ENCODE results near the gene CAMK1D.
"Not testable (repeated sequence)": the region's sequence is repeated elsewhere in the genome, so short reads cannot be mapped to it uniquely, and the experiment has no call there.

CAMK1D gene

GRCh38 chr10:12357525-12358151, 8.3 kb downstream of the CAMK1D start:
- TF ChIP-seq CTCF (IDR thresholded peaks at IDR 0.05; ENCODE audit: borderline replicate concordance, extremely low read depth, low read length, poor library complexity, severe bottlenecking) (no peak), EZH2 (IDR thresholded peaks at IDR 0.05; ENCODE audit: borderline replicate concordance, low read depth, low read length, severe bottlenecking) (no peak)
- H3K4me1 ChIP-seq (ENCODE audit: insufficient read depth, low read length) = no peaks in the 10 kb centered on the region
- ATAC-seq (ENCODE audit: insufficient read depth, low read depth) (no peak), DNase-seq (no peak)
- no peaks in the 10 kb centered on the region for H3K36me3 ChIP-seq (ENCODE audit: insufficient read depth, low read length)
- H3K4me3 ChIP-seq (ENCODE audit: low read depth in 1 of 2, low read length in 2 of 2) = no peak overlapping the region
- H2AFZ ChIP-seq (ENCODE audit: low read depth, low read length) = no peak overlapping the region
- H3K27ac ChIP-seq (ENCODE audit: low read length) = no peak overlapping the region
- peaks cover 24% of the 10 kb centered on the region; the same call in 1 of the 2 replicates for H4K20me1 ChIP-seq (ENCODE audit: insufficient read depth, low read length)
- H3K9ac ChIP-seq (ENCODE audit: low read depth, low read length) = no peak overlapping the region
- no peaks in the 10 kb centered on the region for H3K27me3 ChIP-seq (ENCODE audit: insufficient read depth, low read length, poor library complexity)
- H3K9me3 ChIP-seq (ENCODE audit: insufficient read depth, low read length, severe bottlenecking) = no peaks in the 10 kb centered on the region
- H3K79me2 ChIP-seq (ENCODE audit: insufficient read depth, low read length) = peaks cover 2% of the 10 kb centered on the region; the same call in 1 of the 2 replicates
- no peak overlapping the region for H3K4me2 ChIP-seq (ENCODE audit: insufficient read depth, low read length)

DNA sequence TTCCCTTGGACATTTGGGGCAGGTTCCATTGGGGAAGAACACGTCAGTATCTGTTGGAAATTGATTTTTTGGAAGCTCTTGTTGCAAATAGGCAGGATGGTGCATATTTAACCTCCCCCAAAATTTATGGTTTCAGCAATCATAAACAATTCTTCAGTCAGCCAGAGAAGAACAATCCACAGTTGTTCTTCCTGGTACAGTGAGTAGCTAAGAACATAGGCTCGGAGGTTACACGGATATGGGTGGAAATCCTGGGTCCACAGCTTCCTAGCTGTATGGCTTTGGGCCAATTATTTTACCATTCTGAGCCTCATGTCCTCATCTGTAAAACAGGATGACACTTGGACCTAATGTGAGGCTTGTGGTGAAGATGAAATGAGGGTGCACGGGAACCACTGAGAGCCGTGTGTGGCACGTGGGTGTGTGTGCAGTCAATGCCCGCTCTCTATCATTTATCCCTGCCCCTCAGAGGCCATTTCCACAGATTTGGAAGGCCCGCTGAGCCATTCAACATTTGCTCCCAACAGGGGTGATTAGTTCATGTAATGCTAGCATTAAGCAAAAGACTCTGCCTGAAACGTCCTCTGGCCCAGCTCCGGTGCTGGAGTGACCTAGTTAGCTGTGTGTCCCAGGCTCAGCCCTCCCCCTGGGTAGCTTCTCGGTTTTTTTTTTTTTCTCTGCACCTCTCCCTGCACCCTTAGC, 9.7 kb downstream of the CAMK1D start:
- Histone ChIP-seq H3K9ac (ENCODE audit: low read depth, low read length) (no peak overlapping the region), H4K20me1 (ENCODE audit: insufficient read depth, low read length) (peaks cover 18% of the 10 kb centered on the region; the same call in 1 of the 2 replicates), H3K4me1 (ENCODE audit: insufficient read depth, low read length) (no peaks in the 10 kb centered on the region), H3K4me3 (ENCODE audit: low read depth in 1 of 2, low read length in 2 of 2) (no peak overlapping the region), H3K27me3 (ENCODE audit: insufficient read depth, low read length, poor library complexity) (no peaks in the 10 kb centered on the region), H3K27ac (ENCODE audit: low read length) (no peak overlapping the region), H3K9me3 (ENCODE audit: insufficient read depth, low read length, severe bottlenecking) (no peaks in the 10 kb centered on the region), H3K79me2 (ENCODE audit: insufficient read depth, low read length) (peaks cover 2% of the 10 kb centered on the region; the same call in 1 of the 2 replicates), H3K4me2 (ENCODE audit: insufficient read depth, low read length) (no peak overlapping the region), H2AFZ (ENCODE audit: low read depth, low read length) (no peak overlapping the region), H3K36me3 (ENCODE audit: insufficient read depth, low read length) (no peaks in the 10 kb centered on the region)
- DNase-seq (no peak), ATAC-seq (ENCODE audit: insufficient read depth, low read depth) (no peak)
- TF ChIP-seq EZH2 (IDR thresholded peaks at IDR 0.05; ENCODE audit: borderline replicate concordance, low read depth, low read length, severe bottlenecking) (no peak), CTCF (IDR thresholded peaks at IDR 0.05; ENCODE audit: borderline replicate concordance, extremely low read depth, low read length, poor library complexity, severe bottlenecking) (no peak)

DNA sequence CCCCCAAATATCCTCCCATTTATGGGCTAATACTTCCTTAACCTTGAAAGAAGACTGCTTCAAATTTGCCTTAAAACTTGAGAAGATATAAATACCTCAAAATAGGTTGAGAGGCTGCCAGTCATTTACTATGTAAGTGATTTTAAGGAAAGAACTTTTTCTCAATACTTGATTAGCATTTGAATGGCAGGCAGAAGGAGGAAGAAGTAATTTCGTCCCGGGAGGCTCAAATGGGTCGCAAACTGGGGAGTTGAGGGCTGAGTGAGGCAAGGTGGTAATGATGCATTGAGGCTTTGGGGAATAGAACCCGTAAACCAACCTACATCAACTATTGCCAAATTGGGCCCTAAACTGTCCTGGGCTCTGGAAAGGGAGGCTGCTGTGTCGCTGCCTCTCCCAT, 11.1 kb downstream of the CAMK1D start:
- Histone ChIP-seq H3K4me1 (ENCODE audit: insufficient read depth, low read length) (no peaks in the 10 kb centered on the region), H3K27ac (ENCODE audit: low read length) (no peak overlapping the region), H3K4me3 (ENCODE audit: low read depth in 1 of 2, low read length in 2 of 2) (no peak overlapping the region), H2AFZ (ENCODE audit: low read depth, low read length) (no peak overlapping the region), H3K27me3 (ENCODE audit: insufficient read depth, low read length, poor library complexity) (no peaks in the 10 kb centered on the region), H3K4me2 (ENCODE audit: insufficient read depth, low read length) (no peak overlapping the region), H4K20me1 (ENCODE audit: insufficient read depth, low read length) (peaks cover 19% of the 10 kb centered on the region; the same call in 1 of the 2 replicates), H3K36me3 (ENCODE audit: insufficient read depth, low read length) (no peaks in the 10 kb centered on the region), H3K9me3 (ENCODE audit: insufficient read depth, low read length, severe bottlenecking) (no peaks in the 10 kb centered on the region), H3K9ac (ENCODE audit: low read depth, low read length) (no peak overlapping the region), H3K79me2 (ENCODE audit: insufficient read depth, low read length) (peaks cover 2% of the 10 kb centered on the region; the same call in 1 of the 2 replicates)
- TF ChIP-seq EZH2 (IDR thresholded peaks at IDR 0.05; ENCODE audit: borderline replicate concordance, low read depth, low read length, severe bottlenecking) = no peak
- no peak for TF ChIP-seq CTCF (IDR thresholded peaks at IDR 0.05; ENCODE audit: borderline replicate concordance, extremely low read depth, low read length, poor library complexity, severe bottlenecking)
- DNase-seq = no peak
- ATAC-seq (ENCODE audit: insufficient read depth, low read depth) = no peak

DNA sequence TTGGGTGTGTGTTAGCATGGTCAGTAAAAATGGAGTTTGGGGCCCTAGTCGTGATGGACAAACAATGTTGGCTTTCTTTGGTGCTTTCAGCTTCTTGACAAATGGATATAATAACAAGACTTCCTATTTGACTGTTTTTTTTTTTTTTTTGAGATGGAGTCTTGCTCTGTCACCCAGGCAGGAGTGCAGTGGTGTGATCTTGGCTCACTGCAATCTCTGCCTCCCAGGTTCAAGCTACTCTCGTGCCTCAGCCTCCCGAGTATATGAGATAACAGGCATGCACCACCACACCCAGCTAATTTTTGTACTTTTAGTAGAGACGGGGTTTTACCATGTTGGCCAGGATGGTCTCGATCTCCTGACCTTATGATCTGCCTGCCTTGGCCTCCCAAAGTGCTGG, 11.8 kb downstream of the CAMK1D start:
- H3K9ac ChIP-seq (ENCODE audit: low read depth, low read length); H3K27ac ChIP-seq (ENCODE audit: low read length); DNase-seq; H2AFZ ChIP-seq (ENCODE audit: low read depth, low read length); ATAC-seq (ENCODE audit: insufficient read depth, low read depth); H3K9me3 ChIP-seq (ENCODE audit: insufficient read depth, low read length, severe bottlenecking); H3K27me3 ChIP-seq (ENCODE audit: insufficient read depth, low read length, poor library complexity); H3K4me3 ChIP-seq (ENCODE audit: low read depth in 1 of 2, low read length in 2 of 2); H3K36me3 ChIP-seq (ENCODE audit: insufficient read depth, low read length); H3K4me2 ChIP-seq (ENCODE audit: insufficient read depth, low read length); H3K4me1 ChIP-seq (ENCODE audit: insufficient read depth, low read length); H3K79me2 ChIP-seq (ENCODE audit: insufficient read depth, low read length): not testable (repeated sequence)
- H4K20me1 ChIP-seq (ENCODE audit: insufficient read depth, low read length) = peaks cover 15% of the 10 kb centered on the region; the same call in 1 of the 2 replicates

All from DND-41 (cell line).